Left ventricle myocardium inferior (tissue), 1 donor: ENCODE results near the gene MATK. TPM values are rescaled to one million over a fixed set of nuclear protein-coding genes. Genes with fewer than 3 reads are reported as not detected.

ENCODE experiments used
- DNase-seq: peaks from one replicate; pipeline ENCODE4 v3.0.0-alpha.2; 2020
- H3K27ac ChIP-seq: fragments of 200-600 bp; replicated peaks from 2 replicates; pipeline ENCODE4 v1.8.0; 2021
- H3K27me3 ChIP-seq: fragments of 200-600 bp; 2 replicates; pipeline ENCODE4 v1.8.0; 2021; ENCODE audit warnings: low read depth
- H3K36me3 ChIP-seq: fragments of 200-600 bp; 2 replicates; pipeline ENCODE4 v1.8.0; 2021
- H3K4me1 ChIP-seq: fragments of 200-600 bp; 2 replicates; pipeline ENCODE4 v1.8.0; 2021
- H3K4me3 ChIP-seq: fragments of 200-600 bp; 2 replicates; pipeline ENCODE4 v1.8.0; 2021; ENCODE audit warnings: mild to moderate bottlenecking, moderate library complexity
- H3K9me3 ChIP-seq: fragments of 200-600 bp; replicated peaks from 2 replicates; pipeline ENCODE4 v1.8.0; 2021
- CTCF ChIP-seq: fragments of 200-600 bp; IDR thresholded peaks from 2 replicates; pipeline ENCODE4 v1.8.0; 2021; ENCODE audit warnings: antibody characterized with exemption, mild to moderate bottlenecking, borderline replicate concordance
- intact Hi-C: fragments of 100-400 bp; cut with micrococcal nuclease; formaldehyde crosslinking; loops from one replicate; pipeline ENCODE4 v1.11.0; 2022
- total RNA-seq: library from RNA; stranded (reverse); fragmentation: NEBNext Ultra II Directional; extraction: Animal tissue kit (Norgen Biotek cat#: 25700); gene quantifications from one replicate; pipeline ENCODE4 v1.2.1, GENCODE V29; 2021
- donor health status: DM: no; HTN: yes; CAD: no; lungs with severe emphysema.

MATK gene
- total RNA-seq, 1 donor from 2014 or later, result 0.14 TPM

- intact Hi-C loops, result no loop called here
- H3K27ac ChIP-seq, result peak overlapping the region; percentile 76
- no peak overlapping the region for H3K4me3 ChIP-seq
- no peaks in the 10 kb centered on the region for H3K9me3 ChIP-seq
- DNase-seq, result no peak
- H3K36me3 ChIP-seq, result no peaks in the 10 kb centered on the region
- no peak for TF ChIP-seq CTCF
- H3K4me1 ChIP-seq, result peaks cover 30% of the 10 kb centered on the region
- peaks cover 16% of the 10 kb centered on the region for H3K27me3 ChIP-seq
These were observed 27.6 kb upstream of the MATK start for GRCh38 chr19:3813473-3814392.

GRCh38 chr19:3810708-3811355, 24.7 kb upstream of the MATK start:
- TF ChIP-seq CTCF, result no peak
- intact Hi-C loops, result no loop called here
- no peak overlapping the region for H3K4me3 ChIP-seq
- H3K4me1 ChIP-seq, result peaks cover 36% of the 10 kb centered on the region
- no peaks in the 10 kb centered on the region for H3K9me3 ChIP-seq
- DNase-seq, result no peak
- peaks cover 20% of the 10 kb centered on the region for H3K27me3 ChIP-seq
- H3K27ac ChIP-seq, result no peak overlapping the region
- no peaks in the 10 kb centered on the region for H3K36me3 ChIP-seq

- Histone ChIP-seq H3K9me3 (no peaks in the 10 kb centered on the region), H3K36me3 (no peaks in the 10 kb centered on the region), H3K4me3 (no peak overlapping the region), H3K4me1 (peaks cover 36% of the 10 kb centered on the region), H3K27me3 (peaks cover 27% of the 10 kb centered on the region), H3K27ac (no peak overlapping the region)
- intact Hi-C loops, result no loop called here
- no peak for TF ChIP-seq CTCF
- no peak for DNase-seq
These were observed 23.9 kb upstream of the MATK start for GRCh38 chr19:3809881-3810707.

- peaks cover 33% of the 10 kb centered on the region for H3K4me1 ChIP-seq
- no peak overlapping the region for H3K4me3 ChIP-seq
- TF ChIP-seq CTCF, result no peak
- H3K36me3 ChIP-seq, result no peaks in the 10 kb centered on the region
- peaks cover 37% of the 10 kb centered on the region for H3K27me3 ChIP-seq
- intact Hi-C loops, result no loop called here
- H3K9me3 ChIP-seq, result no peaks in the 10 kb centered on the region
- peak overlapping the region; percentile 66 for H3K27ac ChIP-seq
- no peak for DNase-seq
These were observed 22.4 kb upstream of the MATK start for GRCh38 chr19:3808420-3809143.
